K562 (cell line): ENCODE data around the gene ANTKMT. TPM values are rescaled to one million over a fixed set of nuclear protein-coding genes. Genes with fewer than 3 reads are reported as not detected.

Experiments used
- DACH1 ChIP-seq: fragments of 450-650 bp; IDR thresholded peaks from 2 replicates; pipeline ENCODE4 v1.6.1; 2018; ENCODE audit not compliant: partially characterized antibody
- ELF4 ChIP-seq: fragments of 450-650 bp; formaldehyde crosslinking; IDR thresholded peaks from 2 replicates; pipeline ENCODE4 v1.4.0; 2022; ENCODE audit warnings: missing genetic modification characterization
- ILF3 ChIP-seq: fragments of 450-650 bp; IDR thresholded peaks from 2 replicates; pipeline ENCODE4 v1.6.1; 2018; ENCODE audit warnings: antibody characterized with exemption, mild to moderate bottlenecking, moderate library complexity, borderline replicate concordance
- LEF1 ChIP-seq: fragments of 450-650 bp; IDR thresholded peaks from 2 replicates; pipeline ENCODE4 v1.6.1; 2016; ENCODE audit warnings: mild to moderate bottlenecking
- MEF2D ChIP-seq: conservative IDR thresholded peaks from 2 replicates; pipeline ENCODE4 v1.6.1; 2016; ENCODE audit warnings: low read depth, missing genetic modification characterization, missing compliant biosample characterization
- MTA3 ChIP-seq: fragments of 450-650 bp; formaldehyde crosslinking; IDR thresholded peaks from 2 replicates; pipeline ENCODE4 v1.6.1; 2017; ENCODE audit warnings: mild to moderate bottlenecking, borderline replicate concordance
- NEUROD1 ChIP-seq: fragments of 150-350 bp; IDR thresholded peaks from 2 replicates; pipeline ENCODE4 v1.6.1; 2014; ENCODE audit warnings: borderline replicate concordance, low read length, low read depth; ENCODE audit not compliant: partially characterized antibody
- NFE2 ChIP-seq: IDR thresholded peaks from 2 replicates; pipeline ENCODE4 v1.6.1; 2014; ENCODE audit warnings: antibody characterized with exemption, low read depth
- NFE2L1 ChIP-seq: fragments of 450-650 bp; IDR thresholded peaks from 2 replicates; pipeline ENCODE4 v1.6.1; 2016; ENCODE audit warnings: missing genetic modification characterization, low read depth, mild to moderate bottlenecking, missing compliant biosample characterization, moderate library complexity, borderline replicate concordance
- PHB ChIP-seq: fragments of 250-450 bp; sonication (Bioruptor Pico); IDR thresholded peaks from 2 replicates; pipeline ENCODE4 v1.5.0; 2021
- RFX5 ChIP-seq: IDR thresholded peaks from 2 replicates; pipeline ENCODE4 v1.6.1; 2011; ENCODE audit warnings: low read depth, mild to moderate bottlenecking, improper control_type of control experiment, low read length
- SNIP1 ChIP-seq: fragments of 450-650 bp; IDR thresholded peaks from 2 replicates; pipeline ENCODE4 v1.7.1; 2017; ENCODE audit warnings: low read depth, mild to moderate bottlenecking
- TARDBP ChIP-seq: fragments of 450-650 bp; IDR thresholded peaks from 2 replicates; pipeline ENCODE4 v1.6.1; 2016
- TRIM24 ChIP-seq, 2 experiments: fragments of 450-650 bp; IDR thresholded peaks; 2 replicates each; pipeline ENCODE4 v1.6.1; 2016
- ZC3H11A ChIP-seq: IDR thresholded peaks from 2 replicates; pipeline ENCODE4 v1.6.1; 2012; ENCODE audit warnings: low read depth, low read length, improper control_type of control experiment
- ZNF217 ChIP-seq: sonication (generic); formaldehyde crosslinking; IDR thresholded peaks from 2 replicates; pipeline ENCODE4 v1.8.0; 2022; ENCODE audit warnings: mild to moderate bottlenecking, missing genetic modification reagents
- ZNF444 ChIP-seq: fragments of 250-450 bp; sonication (Bioruptor Pico); IDR thresholded peaks from 2 replicates; pipeline ENCODE4 v1.4.0; 2020; ENCODE audit warnings: mild to moderate bottlenecking, moderate library complexity
- ZNF695 ChIP-seq: fragments of 450-650 bp; formaldehyde crosslinking; IDR thresholded peaks from 2 replicates; pipeline ENCODE4 v1.4.0; 2020; ENCODE audit warnings: mild to moderate bottlenecking, moderate library complexity
- polyA plus RNA-seq, 8 experiments: library from polyadenylated mRNA; depleted of rRNA in 4 of 8; stranded (reverse) in 5 of 8; unstranded in 3 of 8; fragments of >200 nt; fragmentation: Nextera tagmentation in 2 of 8; fragmentation: Illumina TruSeq in 1 of 8; extraction: Ambion mirVana in 2 of 8; extraction: Trizol in 1 of 8; gene quantifications; 2 replicates each; pipeline versions ENCODE4 v1.2.1 to v1.2.3, GENCODE V29; 2011 to 2014; ENCODE audit warnings: inconsistent platforms in 1 of 8, missing spikeins in 1 of 8
- total RNA-seq, 7 experiments: library from RNA; depleted of rRNA in 6 of 7; stranded (reverse); fragments of >200 nt in 6 of 7; fragmentation: Illumina TruSeq in 2 of 7; extraction: Trizol in 2 of 7; gene quantifications; 2 replicates each; pipeline versions ENCODE4 v1.2.1 to v1.2.3, GENCODE V29; 2011 to 2021; ENCODE audit warnings: low replicate concordance in 1 of 7
- TF ChIP-seq, protein P1 (sequence below): fragments of 250-450 bp; sonication (Bioruptor Pico); IDR thresholded peaks from 2 replicates; pipeline ENCODE4 v1.8.0; 2021; ENCODE audit warnings: moderate library complexity, mild to moderate bottlenecking, inconsistent platforms
- TF ChIP-seq, protein P2 (sequence below): fragments of 200-600 bp; sonication (generic); IDR thresholded peaks from one replicate; pipeline ENCODE4 v1.6.1; 2012; ENCODE audit warnings: mild to moderate bottlenecking, low read depth, low read length, inconsistent platforms

Gene ANTKMT
- total and polyA plus RNA-seq, 9 of the 15 experiments (the other 6 are each of a cell fraction or from before 2014, with no cell fraction given) = 0.58 to 217 (median 19.1) TPM

DNA sequence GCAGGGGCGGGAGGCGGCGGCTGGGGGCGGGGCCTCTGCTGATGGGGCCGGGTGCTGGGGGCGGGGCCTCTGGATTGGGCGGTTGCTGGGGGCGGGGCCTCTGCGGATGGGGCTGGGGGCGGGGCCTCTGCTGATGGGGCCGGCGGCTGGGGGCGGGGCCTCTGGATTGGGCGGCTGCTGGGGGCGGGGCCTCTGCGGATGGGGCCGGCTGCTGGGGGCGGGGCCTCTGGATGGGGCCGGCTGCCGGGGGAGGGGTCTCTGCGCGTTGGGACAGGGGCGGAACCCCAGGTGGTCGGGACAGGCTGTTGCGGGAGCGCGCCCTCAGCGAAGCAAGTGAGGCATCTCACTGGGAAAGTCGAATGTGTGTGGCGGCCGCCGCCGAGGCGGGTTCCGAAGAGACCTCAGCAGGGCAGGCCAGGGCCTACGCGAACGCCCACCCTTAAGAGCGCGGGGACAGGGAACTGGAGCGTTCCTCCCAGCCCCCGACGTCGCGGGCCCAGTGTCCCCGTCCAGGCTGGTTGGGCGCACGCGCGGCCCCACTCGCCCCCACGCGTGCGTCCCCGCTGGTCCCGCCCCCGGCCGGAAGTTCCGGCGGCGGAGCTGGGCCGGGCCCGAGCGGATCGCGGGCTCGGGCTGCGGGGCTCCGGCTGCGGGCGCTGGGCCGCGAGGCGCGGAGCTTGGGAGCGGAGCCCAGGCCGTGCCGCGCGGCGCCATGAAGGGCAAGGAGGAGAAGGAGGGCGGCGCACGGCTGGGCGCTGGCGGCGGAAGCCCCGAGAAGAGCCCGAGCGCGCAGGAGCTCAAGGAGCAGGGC is 40.9 kb upstream of the ANTKMT start, which contains the start of gene STUB1 (continued):
- TF ChIP-seq, protein P1, sequence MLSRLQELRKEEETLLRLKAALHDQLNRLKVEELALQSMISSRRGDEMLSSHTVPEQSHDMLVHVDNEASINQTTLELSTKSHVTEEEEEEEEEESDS (CRISPR knock-in tag) = no peak
- TF ChIP-seq ILF3 = no peak
- TF ChIP-seq TARDBP = peak; percentile 85
- TF ChIP-seq NEUROD1 = no peak
- TF ChIP-seq MEF2D = no peak
- TF ChIP-seq DACH1 = no peak
- TF ChIP-seq NFE2 = no peak
- no peak for TF ChIP-seq ZNF444
- TF ChIP-seq LEF1 = no peak
- TF ChIP-seq ZNF695 = no peak
- TF ChIP-seq NFE2L1 = no peak
- no peak for TF ChIP-seq PHB (CRISPR knock-in tag)
- peak; percentile 65 for TF ChIP-seq MTA3
- TF ChIP-seq ZC3H11A = no peak
- TF ChIP-seq SNIP1 = no peak
- TF ChIP-seq RFX5 = no peak
- TF ChIP-seq, protein P2, sequence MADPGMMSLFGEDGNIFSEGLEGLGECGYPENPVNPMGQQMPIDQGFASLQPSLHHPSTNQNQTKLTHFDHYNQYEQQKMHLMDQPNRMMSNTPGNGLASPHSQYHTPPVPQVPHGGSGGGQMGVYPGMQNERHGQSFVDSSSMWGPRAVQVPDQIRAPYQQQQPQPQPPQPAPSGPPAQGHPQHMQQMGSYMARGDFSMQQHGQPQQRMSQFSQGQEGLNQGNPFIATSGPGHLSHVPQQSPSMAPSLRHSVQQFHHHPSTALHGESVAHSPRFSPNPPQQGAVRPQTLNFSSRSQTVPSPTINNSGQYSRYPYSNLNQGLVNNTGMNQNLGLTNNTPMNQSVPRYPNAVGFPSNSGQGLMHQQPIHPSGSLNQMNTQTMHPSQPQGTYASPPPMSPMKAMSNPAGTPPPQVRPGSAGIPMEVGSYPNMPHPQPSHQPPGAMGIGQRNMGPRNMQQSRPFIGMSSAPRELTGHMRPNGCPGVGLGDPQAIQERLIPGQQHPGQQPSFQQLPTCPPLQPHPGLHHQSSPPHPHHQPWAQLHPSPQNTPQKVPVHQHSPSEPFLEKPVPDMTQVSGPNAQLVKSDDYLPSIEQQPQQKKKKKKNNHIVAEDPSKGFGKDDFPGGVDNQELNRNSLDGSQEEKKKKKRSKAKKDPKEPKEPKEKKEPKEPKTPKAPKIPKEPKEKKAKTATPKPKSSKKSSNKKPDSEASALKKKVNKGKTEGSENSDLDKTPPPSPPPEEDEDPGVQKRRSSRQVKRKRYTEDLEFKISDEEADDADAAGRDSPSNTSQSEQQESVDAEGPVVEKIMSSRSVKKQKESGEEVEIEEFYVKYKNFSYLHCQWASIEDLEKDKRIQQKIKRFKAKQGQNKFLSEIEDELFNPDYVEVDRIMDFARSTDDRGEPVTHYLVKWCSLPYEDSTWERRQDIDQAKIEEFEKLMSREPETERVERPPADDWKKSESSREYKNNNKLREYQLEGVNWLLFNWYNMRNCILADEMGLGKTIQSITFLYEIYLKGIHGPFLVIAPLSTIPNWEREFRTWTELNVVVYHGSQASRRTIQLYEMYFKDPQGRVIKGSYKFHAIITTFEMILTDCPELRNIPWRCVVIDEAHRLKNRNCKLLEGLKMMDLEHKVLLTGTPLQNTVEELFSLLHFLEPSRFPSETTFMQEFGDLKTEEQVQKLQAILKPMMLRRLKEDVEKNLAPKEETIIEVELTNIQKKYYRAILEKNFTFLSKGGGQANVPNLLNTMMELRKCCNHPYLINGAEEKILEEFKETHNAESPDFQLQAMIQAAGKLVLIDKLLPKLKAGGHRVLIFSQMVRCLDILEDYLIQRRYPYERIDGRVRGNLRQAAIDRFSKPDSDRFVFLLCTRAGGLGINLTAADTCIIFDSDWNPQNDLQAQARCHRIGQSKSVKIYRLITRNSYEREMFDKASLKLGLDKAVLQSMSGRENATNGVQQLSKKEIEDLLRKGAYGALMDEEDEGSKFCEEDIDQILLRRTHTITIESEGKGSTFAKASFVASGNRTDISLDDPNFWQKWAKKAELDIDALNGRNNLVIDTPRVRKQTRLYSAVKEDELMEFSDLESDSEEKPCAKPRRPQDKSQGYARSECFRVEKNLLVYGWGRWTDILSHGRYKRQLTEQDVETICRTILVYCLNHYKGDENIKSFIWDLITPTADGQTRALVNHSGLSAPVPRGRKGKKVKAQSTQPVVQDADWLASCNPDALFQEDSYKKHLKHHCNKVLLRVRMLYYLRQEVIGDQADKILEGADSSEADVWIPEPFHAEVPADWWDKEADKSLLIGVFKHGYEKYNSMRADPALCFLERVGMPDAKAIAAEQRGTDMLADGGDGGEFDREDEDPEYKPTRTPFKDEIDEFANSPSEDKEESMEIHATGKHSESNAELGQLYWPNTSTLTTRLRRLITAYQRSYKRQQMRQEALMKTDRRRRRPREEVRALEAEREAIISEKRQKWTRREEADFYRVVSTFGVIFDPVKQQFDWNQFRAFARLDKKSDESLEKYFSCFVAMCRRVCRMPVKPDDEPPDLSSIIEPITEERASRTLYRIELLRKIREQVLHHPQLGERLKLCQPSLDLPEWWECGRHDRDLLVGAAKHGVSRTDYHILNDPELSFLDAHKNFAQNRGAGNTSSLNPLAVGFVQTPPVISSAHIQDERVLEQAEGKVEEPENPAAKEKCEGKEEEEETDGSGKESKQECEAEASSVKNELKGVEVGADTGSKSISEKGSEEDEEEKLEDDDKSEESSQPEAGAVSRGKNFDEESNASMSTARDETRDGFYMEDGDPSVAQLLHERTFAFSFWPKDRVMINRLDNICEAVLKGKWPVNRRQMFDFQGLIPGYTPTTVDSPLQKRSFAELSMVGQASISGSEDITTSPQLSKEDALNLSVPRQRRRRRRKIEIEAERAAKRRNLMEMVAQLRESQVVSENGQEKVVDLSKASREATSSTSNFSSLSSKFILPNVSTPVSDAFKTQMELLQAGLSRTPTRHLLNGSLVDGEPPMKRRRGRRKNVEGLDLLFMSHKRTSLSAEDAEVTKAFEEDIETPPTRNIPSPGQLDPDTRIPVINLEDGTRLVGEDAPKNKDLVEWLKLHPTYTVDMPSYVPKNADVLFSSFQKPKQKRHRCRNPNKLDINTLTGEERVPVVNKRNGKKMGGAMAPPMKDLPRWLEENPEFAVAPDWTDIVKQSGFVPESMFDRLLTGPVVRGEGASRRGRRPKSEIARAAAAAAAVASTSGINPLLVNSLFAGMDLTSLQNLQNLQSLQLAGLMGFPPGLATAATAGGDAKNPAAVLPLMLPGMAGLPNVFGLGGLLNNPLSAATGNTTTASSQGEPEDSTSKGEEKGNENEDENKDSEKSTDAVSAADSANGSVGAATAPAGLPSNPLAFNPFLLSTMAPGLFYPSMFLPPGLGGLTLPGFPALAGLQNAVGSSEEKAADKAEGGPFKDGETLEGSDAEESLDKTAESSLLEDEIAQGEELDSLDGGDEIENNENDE = no peak
- TF ChIP-seq ELF4 (CRISPR knock-in tag) = no peak
- peak in 1 of 2 experiments; percentile 74; a peak in 2 of 4 replicates for TF ChIP-seq TRIM24 (IDR thresholded peaks at IDR 0.05)
- TF ChIP-seq ZNF217 (CRISPR knock-in tag) = no peak
